Esophagus squamous epithelium (tissue), 4 donors: ENCODE results near the gene TUB.

ENCODE experiments used
- POLR2A ChIP-seq, 4 donors: fragments of 450-650 bp; IDR thresholded peaks; one replicate each; pipeline ENCODE4 v1.6.1; 2017; ENCODE audit warnings: antibody characterized with exemption in 4 of 4, mild to moderate bottlenecking in 4 of 4, moderate library complexity in 3 of 4
- TF ChIP-seq, protein P1 (sequence below), 6 experiments: fragments of 450-650 bp in 4 of 6; fragments of 200-600 bp in 2 of 6; sonication (generic) in 2 of 6; IDR thresholded peaks; one replicate each; pipeline ENCODE4 v1.5.1; 2016 to 2019; ENCODE audit warnings: antibody characterized with exemption in 6 of 6, mild to moderate bottlenecking in 4 of 6, moderate library complexity in 4 of 6

DNA sequence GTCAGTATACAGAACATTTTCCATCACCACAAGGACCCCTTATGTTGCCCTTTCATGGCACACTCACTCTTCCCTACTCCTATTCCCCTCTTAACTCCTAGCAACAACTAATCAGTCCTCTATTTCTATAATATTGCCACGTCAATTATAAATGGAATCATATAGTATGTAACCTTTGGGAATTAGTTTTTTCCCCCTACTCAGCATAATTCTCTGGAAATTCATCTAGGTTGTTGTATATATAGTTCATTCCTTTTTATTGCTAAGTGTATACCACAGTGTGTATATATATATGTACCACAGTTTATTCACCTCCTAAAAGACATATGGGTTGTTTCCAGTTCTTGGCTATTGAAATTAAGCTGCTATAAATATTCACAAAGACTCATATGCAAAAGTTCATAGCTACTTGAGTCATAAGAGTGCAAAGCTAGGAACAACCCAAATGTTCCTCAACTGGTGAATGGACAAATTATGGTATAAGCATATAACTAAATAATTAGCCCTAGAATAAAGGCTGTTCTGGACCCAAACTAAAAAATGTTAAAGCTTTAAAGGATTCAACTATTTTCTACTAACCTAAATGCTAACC lies 41.3 kb downstream of the TUB start:
- TF ChIP-seq, protein P1, sequence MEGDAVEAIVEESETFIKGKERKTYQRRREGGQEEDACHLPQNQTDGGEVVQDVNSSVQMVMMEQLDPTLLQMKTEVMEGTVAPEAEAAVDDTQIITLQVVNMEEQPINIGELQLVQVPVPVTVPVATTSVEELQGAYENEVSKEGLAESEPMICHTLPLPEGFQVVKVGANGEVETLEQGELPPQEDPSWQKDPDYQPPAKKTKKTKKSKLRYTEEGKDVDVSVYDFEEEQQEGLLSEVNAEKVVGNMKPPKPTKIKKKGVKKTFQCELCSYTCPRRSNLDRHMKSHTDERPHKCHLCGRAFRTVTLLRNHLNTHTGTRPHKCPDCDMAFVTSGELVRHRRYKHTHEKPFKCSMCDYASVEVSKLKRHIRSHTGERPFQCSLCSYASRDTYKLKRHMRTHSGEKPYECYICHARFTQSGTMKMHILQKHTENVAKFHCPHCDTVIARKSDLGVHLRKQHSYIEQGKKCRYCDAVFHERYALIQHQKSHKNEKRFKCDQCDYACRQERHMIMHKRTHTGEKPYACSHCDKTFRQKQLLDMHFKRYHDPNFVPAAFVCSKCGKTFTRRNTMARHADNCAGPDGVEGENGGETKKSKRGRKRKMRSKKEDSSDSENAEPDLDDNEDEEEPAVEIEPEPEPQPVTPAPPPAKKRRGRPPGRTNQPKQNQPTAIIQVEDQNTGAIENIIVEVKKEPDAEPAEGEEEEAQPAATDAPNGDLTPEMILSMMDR (IDR thresholded peaks at IDR 0.05), result no peak
- no peak for TF ChIP-seq POLR2A (IDR thresholded peaks at IDR 0.05)
